Left ventricle myocardium inferior (tissue), 1 donor: ENCODE measurements around the gene FABP2. TPM values are rescaled to one million over a fixed set of nuclear protein-coding genes. Genes with fewer than 3 reads are reported as not detected.
"Not testable (repeated sequence)": the region's sequence is repeated elsewhere in the genome, so short reads cannot be mapped to it uniquely, and the experiment has no call there.

Source experiments
- DNase-seq: peaks from one replicate; pipeline ENCODE4 v3.0.0-alpha.2; 2020
- H3K27ac ChIP-seq: fragments of 200-600 bp; replicated peaks from 2 replicates; pipeline ENCODE4 v1.8.0; 2021
- H3K27me3 ChIP-seq: fragments of 200-600 bp; 2 replicates; pipeline ENCODE4 v1.8.0; 2021; ENCODE audit warnings: low read depth
- H3K36me3 ChIP-seq: fragments of 200-600 bp; 2 replicates; pipeline ENCODE4 v1.8.0; 2021
- H3K4me1 ChIP-seq: fragments of 200-600 bp; 2 replicates; pipeline ENCODE4 v1.8.0; 2021
- H3K4me3 ChIP-seq: fragments of 200-600 bp; 2 replicates; pipeline ENCODE4 v1.8.0; 2021; ENCODE audit warnings: mild to moderate bottlenecking, moderate library complexity
- H3K9me3 ChIP-seq: fragments of 200-600 bp; replicated peaks from 2 replicates; pipeline ENCODE4 v1.8.0; 2021
- CTCF ChIP-seq: fragments of 200-600 bp; IDR thresholded peaks from 2 replicates; pipeline ENCODE4 v1.8.0; 2021; ENCODE audit warnings: antibody characterized with exemption, mild to moderate bottlenecking, borderline replicate concordance
- intact Hi-C: fragments of 100-400 bp; cut with micrococcal nuclease; formaldehyde crosslinking; loops from one replicate; pipeline ENCODE4 v1.11.0; 2022
- total RNA-seq: library from RNA; stranded (reverse); fragmentation: NEBNext Ultra II Directional; extraction: Animal tissue kit (Norgen Biotek cat#: 25700); gene quantifications from one replicate; pipeline ENCODE4 v1.2.1, GENCODE V29; 2021
- donor health status: DM: no; HTN: yes; CAD: no; lungs with severe emphysema.

Gene FABP2
- total RNA-seq, 1 donor from 2014 or later = not detected

DNA sequence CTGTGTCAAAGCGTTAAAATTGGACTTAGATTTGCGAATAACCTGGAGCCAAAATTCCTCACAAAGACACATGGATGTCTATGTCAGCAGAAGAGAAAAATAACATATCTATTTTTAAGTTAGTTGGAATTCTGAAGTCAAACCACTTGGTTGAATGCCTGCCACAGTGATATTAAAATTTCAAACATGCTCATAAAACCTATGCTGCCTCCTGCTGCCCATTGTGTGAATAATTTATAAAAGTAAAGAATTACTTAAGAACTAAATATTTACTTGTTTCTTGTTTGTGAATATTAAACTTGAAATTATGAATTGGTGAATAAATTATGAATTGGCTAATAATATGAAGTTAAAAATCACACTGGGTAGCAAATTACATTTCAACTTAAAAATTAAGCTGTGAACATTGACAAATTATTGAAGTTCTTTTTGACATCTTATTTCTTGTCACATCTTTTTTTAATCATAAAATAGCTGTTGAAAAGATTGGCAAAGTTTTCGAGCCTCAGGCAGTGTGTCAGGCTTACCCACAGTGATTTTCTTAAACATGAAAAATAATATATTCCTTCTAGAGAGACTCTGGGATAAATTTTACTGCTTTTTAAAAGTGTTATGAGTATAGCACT is 35.4 kb downstream of the FABP2 start:
- H3K4me1 ChIP-seq = peaks cover 52% of the 10 kb centered on the region
- H3K27me3 ChIP-seq = no peaks in the 10 kb centered on the region
- no peak overlapping the region for H3K4me3 ChIP-seq
- H3K36me3 ChIP-seq = peaks cover 12% of the 10 kb centered on the region
- no peaks in the 10 kb centered on the region for H3K9me3 ChIP-seq
- intact Hi-C loops = loop anchor here (5.0 kb wide), 3 partner anchors 189 to 304 kb away; no protein-coding TSS in a partner anchor
- peak overlapping the region; percentile 66 for H3K27ac ChIP-seq
- DNase-seq = no peak
- peak; percentile 75 for TF ChIP-seq CTCF

DNA sequence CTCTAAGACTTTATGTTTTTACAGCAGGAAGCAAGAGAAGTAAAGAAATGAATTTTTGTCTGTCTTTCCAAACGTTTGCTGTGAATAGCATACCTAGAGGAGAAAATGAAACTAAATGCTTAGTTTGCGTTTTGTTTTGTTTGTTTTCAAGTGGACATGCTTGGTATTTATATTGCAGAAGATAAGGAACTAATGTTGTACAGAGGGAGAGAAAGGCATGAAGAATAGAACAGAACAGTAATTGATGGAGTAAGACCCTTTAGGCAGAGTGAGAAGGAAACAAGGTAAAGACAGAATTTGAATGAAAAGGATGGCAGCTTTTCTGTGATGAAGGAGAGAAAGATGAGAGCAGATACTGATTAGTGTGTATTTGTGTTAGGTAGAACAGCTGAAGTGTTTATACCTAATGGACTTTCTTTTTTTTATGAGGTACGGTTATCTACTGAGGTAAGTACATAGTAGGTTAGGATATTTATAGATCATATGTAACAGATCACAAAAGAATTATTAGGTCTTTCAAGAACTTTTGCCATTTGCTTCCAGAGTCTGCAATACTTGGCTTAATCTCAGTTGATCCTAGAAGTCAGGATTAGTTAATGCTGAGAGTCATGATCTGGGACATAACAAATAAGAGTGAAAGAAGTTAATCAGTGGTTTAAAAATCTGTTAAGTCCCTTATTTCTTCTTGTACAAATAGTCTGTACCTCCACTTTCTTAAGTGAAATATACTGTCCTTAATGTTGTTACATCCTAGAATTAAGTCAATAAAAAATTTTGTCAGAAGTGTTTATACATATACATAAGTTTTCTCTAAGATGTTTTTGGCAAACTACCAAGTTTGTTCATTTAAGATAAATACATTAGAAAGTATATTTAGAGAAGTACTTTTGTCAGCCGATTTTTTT is 36.8 kb downstream of the FABP2 start:
- peaks cover 66% of the 10 kb centered on the region for H3K4me1 ChIP-seq

GRCh38 chr4:119281393-119281792 is 40.5 kb downstream of the FABP2 start:
- Histone ChIP-seq H3K27me3 (no peaks in the 10 kb centered on the region), H3K4me3 (no peak overlapping the region), H3K4me1 (peaks cover 60% of the 10 kb centered on the region), H3K36me3 (peaks cover 12% of the 10 kb centered on the region), H3K9me3 (no peaks in the 10 kb centered on the region), H3K27ac (peak overlapping the region; percentile 48)
- no peak for DNase-seq
- intact Hi-C loops = no loop called here
- TF ChIP-seq CTCF = no peak

More for the DNA sequence above, 36.8 kb downstream of the FABP2 start:
- no peaks in the 10 kb centered on the region for H3K27me3 ChIP-seq
- peaks cover 9% of the 10 kb centered on the region for H3K36me3 ChIP-seq
- intact Hi-C loops = loop anchor here (5.0 kb wide), 3 partner anchors 188 to 303 kb away; no protein-coding TSS in a partner anchor
- no peak for DNase-seq
- peak overlapping the region; percentile 66 for H3K27ac ChIP-seq
- no peaks in the 10 kb centered on the region for H3K9me3 ChIP-seq
- H3K4me3 ChIP-seq = peak overlapping the region; percentile 44
- peak; percentile 30 for TF ChIP-seq CTCF

DNA sequence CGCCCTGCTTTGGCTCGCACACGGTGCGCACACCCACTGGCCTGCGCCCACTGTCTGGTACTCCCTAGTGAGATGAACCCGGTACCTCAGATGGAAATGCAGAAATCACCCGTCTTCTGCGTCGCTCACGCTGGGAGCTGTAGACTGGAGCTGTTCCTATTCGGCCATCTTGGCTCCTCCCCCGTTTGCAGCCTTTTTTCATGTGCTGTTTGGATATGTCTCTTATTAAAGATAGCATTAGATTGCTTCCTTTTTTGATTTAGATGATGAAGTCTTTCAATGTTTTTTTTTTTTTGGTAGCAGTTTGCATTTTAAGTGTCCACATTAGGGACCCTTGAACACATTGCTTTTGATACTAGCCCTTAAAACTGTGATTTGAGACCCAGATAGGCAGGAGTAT is 42.0 kb downstream of the FABP2 start:
- Histone ChIP-seq H3K4me1 (peaks cover 46% of the 10 kb centered on the region), H3K36me3 (peaks cover 12% of the 10 kb centered on the region)
- H3K9me3 ChIP-seq, H3K27ac ChIP-seq, intact Hi-C loops, H3K27me3 ChIP-seq, H3K4me3 ChIP-seq, DNase-seq: not testable (repeated sequence)

DNA sequence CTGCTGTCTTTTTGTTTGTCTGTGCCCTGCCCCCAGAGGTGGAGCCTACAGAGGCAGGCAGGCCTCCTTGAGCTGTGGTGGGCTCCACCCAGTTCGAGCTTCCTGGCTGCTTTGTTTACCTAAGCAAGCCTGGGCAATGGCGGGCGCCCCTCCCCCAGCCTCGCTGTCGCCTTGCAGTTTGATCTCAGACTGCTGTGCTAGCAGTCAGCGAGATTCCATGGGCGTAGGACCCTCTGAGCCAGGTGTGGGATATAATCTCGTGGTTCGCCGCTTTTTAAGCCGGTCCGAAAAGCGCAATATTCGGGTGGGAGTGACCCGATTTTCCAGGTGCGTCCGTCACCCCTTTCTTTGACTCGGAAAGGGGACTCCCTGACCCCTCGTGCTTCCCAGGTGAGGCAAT is 42.4 kb downstream of the FABP2 start:
- intact Hi-C loops, H3K4me3 ChIP-seq, DNase-seq, H3K27me3 ChIP-seq, H3K9me3 ChIP-seq, H3K27ac ChIP-seq: not testable (repeated sequence)
- H3K4me1 ChIP-seq = peaks cover 42% of the 10 kb centered on the region
- H3K36me3 ChIP-seq = peaks cover 12% of the 10 kb centered on the region

GRCh38 chr4:119271361-119272085 is 50.4 kb downstream of the FABP2 start:
- TF ChIP-seq CTCF = no peak
- intact Hi-C loops = no loop called here
- Histone ChIP-seq H3K27me3 (no peaks in the 10 kb centered on the region), H3K27ac (no peak overlapping the region), H3K4me1 (peaks cover 11% of the 10 kb centered on the region), H3K36me3 (peaks cover 69% of the 10 kb centered on the region), H3K9me3 (no peaks in the 10 kb centered on the region), H3K4me3 (no peak overlapping the region)
- no peak for DNase-seq
